Measurements from ENCODE around the gene SVOP.
"Not testable (repeated sequence)": the region's sequence is repeated elsewhere in the genome, so short reads cannot be mapped to it uniquely, and the experiment has no call there.

SVOP gene

DNA sequence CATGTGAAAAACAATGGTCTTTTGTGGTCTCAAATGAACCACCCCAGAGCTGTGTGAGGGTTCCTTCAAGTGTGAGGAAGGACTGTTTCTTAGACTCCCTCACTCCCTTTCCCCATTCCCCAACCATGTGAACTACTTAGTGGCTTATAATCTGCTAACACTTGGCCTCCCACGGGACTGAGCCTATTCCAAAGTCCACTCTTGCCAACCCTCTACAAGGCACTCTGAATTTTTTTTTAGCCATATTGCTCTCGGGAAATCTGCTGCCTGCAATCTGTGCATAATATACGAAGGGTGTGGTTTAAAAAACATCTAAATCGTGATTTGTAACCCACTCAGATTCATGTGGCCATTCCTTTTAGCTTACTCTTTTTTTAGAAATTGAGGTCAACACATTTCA lies 2.6 kb downstream of the SVOP start:
- Histone ChIP-seq H3K36me3 (ENCODE audit: control insufficient read depth, insufficient read depth, low read length) (no peaks in the 10 kb centered on the region), H3K27ac (ENCODE audit: low read depth, low read length) (no peak overlapping the region), H3K4me1 (ENCODE audit: control insufficient read depth, insufficient read depth, low read length) (no peaks in the 10 kb centered on the region), H3K9ac (ENCODE audit: low read length) (no peak overlapping the region), H3K27me3 (ENCODE audit: control insufficient read depth, insufficient read depth, low read length) (no peaks in the 10 kb centered on the region), H3K4me3 (ENCODE audit: low read length) (no peak overlapping the region)

DNA sequence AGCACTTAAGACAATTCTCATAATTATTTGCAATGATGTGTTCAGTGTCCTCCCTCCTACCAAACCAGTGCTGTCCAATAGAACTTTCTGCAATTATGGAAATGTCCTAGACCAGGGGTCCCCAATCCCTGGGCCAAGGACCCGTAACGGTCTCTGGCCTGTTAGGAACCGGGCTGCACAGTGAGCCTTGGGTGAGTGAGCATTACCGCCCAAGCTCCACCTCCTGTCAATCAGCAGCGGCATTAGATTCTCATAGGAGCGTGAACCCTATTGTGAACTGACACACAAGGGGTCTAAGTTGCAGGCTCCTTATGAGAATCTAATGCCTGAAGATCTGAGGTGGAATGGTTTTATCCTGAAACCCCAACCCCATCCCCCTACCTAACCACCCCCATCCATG lies 3.9 kb downstream of the SVOP start:
- Histone ChIP-seq H3K4me3 (ENCODE audit: low read length) (no peak overlapping the region), H3K9ac (ENCODE audit: low read length) (no peak overlapping the region), H3K27ac (ENCODE audit: low read depth, low read length) (no peak overlapping the region), H3K27me3 (ENCODE audit: control insufficient read depth, insufficient read depth, low read length) (no peaks in the 10 kb centered on the region), H3K36me3 (ENCODE audit: control insufficient read depth, insufficient read depth, low read length) (no peaks in the 10 kb centered on the region), H3K4me1 (ENCODE audit: control insufficient read depth, insufficient read depth, low read length) (no peaks in the 10 kb centered on the region)

DNA sequence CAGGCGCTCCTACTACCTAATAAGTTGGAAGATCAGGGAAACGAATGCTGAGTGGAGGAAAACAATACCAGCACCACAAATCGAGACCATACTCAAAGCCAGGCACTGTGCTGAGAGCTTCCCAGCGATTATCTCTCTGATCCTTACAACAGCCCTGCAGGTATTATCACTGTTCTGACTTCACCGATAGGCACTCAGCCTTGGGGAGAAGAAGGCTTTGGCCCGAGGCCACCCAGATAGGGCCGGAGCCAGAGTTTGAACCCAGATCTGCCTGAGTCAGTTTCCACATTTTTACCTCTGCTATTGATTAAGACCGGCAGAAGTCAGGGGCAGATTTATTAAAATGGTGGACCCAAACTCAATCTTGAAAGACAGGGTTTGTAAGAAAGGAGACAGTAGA lies 4.9 kb downstream of the SVOP start:
- no peak overlapping the region for H3K27ac ChIP-seq (ENCODE audit: low read depth, low read length)

DNA sequence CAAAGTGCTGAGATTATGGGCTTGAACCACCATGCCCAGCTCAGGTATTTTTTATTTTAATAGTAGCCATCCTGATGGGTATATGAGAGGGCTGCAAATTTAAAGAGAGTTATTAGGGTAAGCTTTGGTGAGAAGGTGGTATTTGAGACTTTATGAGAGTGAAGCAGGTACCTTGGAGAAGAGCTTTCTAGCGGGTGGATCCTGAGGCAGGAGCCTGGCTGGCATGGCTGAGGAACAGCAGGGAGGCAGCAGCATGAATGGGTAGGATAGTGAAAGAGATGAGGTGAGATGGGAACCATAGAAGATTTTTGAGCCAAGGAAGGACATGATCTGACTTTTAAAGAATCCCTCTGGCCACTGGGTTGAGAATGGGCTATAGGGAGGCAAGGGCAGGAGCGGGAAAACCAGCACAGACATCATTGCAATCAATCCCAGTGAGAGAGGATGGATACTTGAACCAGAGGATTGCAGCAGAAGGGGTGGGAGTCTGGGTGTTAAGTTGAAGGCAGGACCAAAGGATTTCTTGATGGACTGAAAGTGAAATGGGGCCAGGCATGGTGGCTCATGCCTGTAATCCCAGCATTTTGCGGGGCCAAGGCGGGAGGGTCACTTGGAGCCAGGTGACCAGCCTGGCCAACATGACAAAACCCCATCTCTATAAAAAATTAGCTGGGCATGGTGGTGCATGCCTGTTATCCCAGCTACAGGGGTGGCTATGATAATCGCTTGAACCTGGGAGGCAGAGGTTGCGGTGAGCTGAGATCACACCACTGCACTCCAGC lies 5.7 kb downstream of the SVOP start:
- H3K9ac ChIP-seq (ENCODE audit: low read length) = no peak overlapping the region
- no peaks in the 10 kb centered on the region for H3K27me3 ChIP-seq (ENCODE audit: control insufficient read depth, insufficient read depth, low read length)
- no peak overlapping the region for H3K27ac ChIP-seq (ENCODE audit: low read depth, low read length)
- no peak overlapping the region for H3K4me3 ChIP-seq (ENCODE audit: low read length)
- H3K4me1 ChIP-seq (ENCODE audit: control insufficient read depth, insufficient read depth, low read length) = no peaks in the 10 kb centered on the region
- no peaks in the 10 kb centered on the region for H3K36me3 ChIP-seq (ENCODE audit: control insufficient read depth, insufficient read depth, low read length)

More for the DNA sequence above, 4.9 kb downstream of the SVOP start:
- H3K9ac ChIP-seq (ENCODE audit: low read length) = no peak overlapping the region
- H3K4me1 ChIP-seq (ENCODE audit: control insufficient read depth, insufficient read depth, low read length) = no peaks in the 10 kb centered on the region
- no peaks in the 10 kb centered on the region for H3K36me3 ChIP-seq (ENCODE audit: control insufficient read depth, insufficient read depth, low read length)
- no peak overlapping the region for H3K4me3 ChIP-seq (ENCODE audit: low read length)
- no peaks in the 10 kb centered on the region for H3K27me3 ChIP-seq (ENCODE audit: control insufficient read depth, insufficient read depth, low read length)

DNA sequence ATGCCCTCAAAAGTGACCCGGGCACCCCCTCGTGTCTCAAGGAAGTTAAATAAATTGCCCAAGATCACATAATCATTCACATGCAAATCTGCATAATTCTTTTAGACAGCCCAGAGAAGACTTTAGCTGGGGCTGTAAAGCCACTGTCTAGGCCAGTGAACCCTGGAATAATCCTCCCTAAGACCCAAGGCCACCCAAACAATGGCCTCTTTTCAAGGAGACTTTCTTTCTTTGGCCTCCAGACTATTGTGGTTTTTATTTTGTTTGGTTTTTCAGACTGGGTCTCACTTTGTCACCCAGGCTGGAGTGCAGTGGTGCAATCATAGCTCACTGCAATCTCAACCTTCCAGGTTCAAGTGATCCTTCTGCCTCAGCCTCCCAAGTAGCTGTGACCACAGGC lies 10.6 kb downstream of the SVOP start:
- Histone ChIP-seq H3K36me3 (ENCODE audit: control insufficient read depth, insufficient read depth, low read length) (no peaks in the 10 kb centered on the region), H3K9ac (ENCODE audit: low read length) (no peak overlapping the region), H3K4me1 (ENCODE audit: control insufficient read depth, insufficient read depth, low read length) (no peaks in the 10 kb centered on the region), H3K4me3 (ENCODE audit: low read length) (no peak overlapping the region), H3K27me3 (ENCODE audit: control insufficient read depth, insufficient read depth, low read length) (no peaks in the 10 kb centered on the region), H3K27ac (ENCODE audit: low read depth, low read length) (no peak overlapping the region)

DNA sequence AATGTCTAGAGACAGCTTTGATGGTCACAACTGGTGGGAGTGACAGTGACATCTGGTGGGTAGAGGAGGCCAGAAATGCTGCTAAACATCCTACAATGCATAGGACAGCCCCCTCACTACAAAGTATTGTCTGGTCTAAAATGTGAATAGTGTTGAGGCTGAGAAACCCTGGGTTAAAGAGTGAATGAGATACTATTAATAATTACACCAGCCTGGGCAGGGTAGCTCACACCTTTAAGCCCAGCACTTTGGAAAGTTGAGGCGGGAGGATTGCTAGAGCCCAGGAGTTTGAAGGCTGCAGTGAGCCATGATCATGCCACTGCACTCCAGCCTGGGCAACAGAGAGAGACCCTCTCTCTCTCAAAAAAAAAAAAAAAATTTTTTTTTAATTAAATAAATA lies 11.1 kb downstream of the SVOP start:
- H3K9ac ChIP-seq (ENCODE audit: low read length) = no peak overlapping the region
- no peaks in the 10 kb centered on the region for H3K4me1 ChIP-seq (ENCODE audit: control insufficient read depth, insufficient read depth, low read length)
- no peak overlapping the region for H3K4me3 ChIP-seq (ENCODE audit: low read length)
- H3K36me3 ChIP-seq (ENCODE audit: control insufficient read depth, insufficient read depth, low read length) = no peaks in the 10 kb centered on the region
- H3K27ac ChIP-seq (ENCODE audit: low read depth, low read length) = no peak overlapping the region
- no peaks in the 10 kb centered on the region for H3K27me3 ChIP-seq (ENCODE audit: control insufficient read depth, insufficient read depth, low read length)

DNA sequence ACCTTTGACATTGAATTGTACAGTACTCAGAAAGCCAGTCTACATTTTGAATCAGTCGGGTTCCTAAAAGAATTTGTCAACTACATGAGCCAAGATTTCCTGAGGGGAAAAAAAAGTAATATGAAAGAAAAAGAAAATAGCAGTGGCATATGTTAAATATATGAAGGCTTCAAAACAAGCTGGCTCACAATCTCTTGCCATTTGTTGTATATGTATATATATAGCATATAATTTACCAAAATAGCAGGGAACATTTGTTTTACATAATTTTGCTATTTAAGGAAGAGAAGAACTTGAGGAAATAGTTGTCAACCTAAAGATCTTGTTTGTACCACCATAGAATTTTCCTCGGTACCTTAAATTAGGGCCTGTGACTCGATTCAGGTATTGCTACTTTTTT lies 16.9 kb downstream of the SVOP start:
- no peak overlapping the region for H3K27ac ChIP-seq (ENCODE audit: low read depth, low read length)
- H3K36me3 ChIP-seq (ENCODE audit: control insufficient read depth, insufficient read depth, low read length) = no peaks in the 10 kb centered on the region
- H3K4me1 ChIP-seq (ENCODE audit: control insufficient read depth, insufficient read depth, low read length) = no peaks in the 10 kb centered on the region
- no peaks in the 10 kb centered on the region for H3K27me3 ChIP-seq (ENCODE audit: control insufficient read depth, insufficient read depth, low read length)
- H3K9ac ChIP-seq (ENCODE audit: low read length) = no peak overlapping the region
- no peak overlapping the region for H3K4me3 ChIP-seq (ENCODE audit: low read length)

DNA sequence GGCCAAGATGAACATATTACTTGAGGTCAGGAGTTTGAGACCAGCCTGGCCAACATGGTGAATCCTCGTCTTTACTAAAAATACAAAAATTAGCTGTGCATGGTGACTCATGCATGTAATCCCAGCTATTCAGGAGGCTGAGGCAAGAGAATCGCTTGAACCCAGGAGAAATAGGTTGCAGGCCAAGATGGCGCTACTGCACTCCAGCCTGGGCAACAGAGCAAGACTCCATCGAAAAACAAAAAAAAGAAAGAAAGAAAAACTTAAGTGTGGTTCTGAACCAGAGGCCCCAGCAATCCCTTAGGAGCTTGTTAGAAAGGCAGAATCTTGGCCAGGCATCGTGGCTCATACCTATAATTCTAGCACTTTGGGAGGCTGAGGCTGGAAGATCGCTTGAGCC lies 24.5 kb downstream of the SVOP start:
- Histone ChIP-seq H3K4me3 (ENCODE audit: low read length) (no peak overlapping the region), H3K4me1 (ENCODE audit: control insufficient read depth, insufficient read depth, low read length) (no peaks in the 10 kb centered on the region), H3K27ac (ENCODE audit: low read depth, low read length) (no peak overlapping the region), H3K36me3 (ENCODE audit: control insufficient read depth, insufficient read depth, low read length) (no peaks in the 10 kb centered on the region), H3K27me3 (ENCODE audit: control insufficient read depth, insufficient read depth, low read length) (no peaks in the 10 kb centered on the region), H3K9ac (ENCODE audit: low read length) (no peak overlapping the region)

DNA sequence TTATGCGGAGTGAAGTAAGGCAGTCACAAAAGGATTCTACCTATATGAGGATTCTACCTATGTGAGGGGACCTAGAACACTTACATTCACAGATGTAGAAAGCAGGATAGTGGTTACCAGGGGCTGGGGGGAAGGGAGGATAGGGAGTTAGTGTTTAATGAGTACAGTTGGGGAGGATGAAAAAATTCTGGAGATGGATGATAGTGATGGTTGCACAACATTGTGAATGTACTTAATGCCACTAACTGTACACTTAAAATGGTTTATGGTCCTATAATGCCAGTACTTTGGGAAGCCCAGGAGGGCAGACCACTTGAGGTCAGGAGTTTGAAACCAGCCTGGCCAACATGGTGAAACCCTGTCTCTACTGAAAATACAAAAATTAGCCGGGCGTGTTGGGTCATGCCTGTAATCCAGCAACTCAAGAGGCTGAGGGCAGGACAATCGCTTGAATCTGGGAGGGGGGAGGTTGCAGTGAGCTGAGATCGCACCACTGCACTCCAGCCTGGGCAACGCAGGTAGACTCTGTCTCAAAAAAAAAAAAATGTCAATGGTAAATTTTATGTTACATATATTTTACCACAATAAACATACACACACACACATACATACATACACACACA lies 25.4 kb downstream of the SVOP start:
- Histone ChIP-seq H3K27me3 (ENCODE audit: control insufficient read depth, insufficient read depth, low read length) (no peaks in the 10 kb centered on the region), H3K9ac (ENCODE audit: low read length) (no peak overlapping the region), H3K27ac (ENCODE audit: low read depth, low read length) (no peak overlapping the region), H3K36me3 (ENCODE audit: control insufficient read depth, insufficient read depth, low read length) (no peaks in the 10 kb centered on the region), H3K4me3 (ENCODE audit: low read length) (no peak overlapping the region), H3K4me1 (ENCODE audit: control insufficient read depth, insufficient read depth, low read length) (no peaks in the 10 kb centered on the region)

DNA sequence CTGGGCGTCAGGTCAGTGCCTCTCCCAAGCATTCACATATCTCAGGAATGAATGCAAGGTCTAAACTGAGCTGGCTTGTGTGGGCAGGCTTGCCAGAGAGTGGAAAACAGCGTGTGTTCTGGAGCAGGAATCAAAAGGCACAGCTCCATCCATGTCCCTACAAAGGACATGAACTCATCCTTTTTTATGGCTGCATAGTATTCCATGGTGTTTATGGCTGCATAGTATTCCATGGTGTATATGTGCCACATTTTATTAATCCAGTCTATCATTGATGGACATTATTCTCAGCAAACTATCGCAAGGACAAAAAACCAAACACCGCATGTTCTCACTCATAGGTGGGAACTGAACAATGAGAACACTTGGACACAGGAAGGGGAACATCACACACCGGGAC lies 30.8 kb downstream of the SVOP start:
- not testable (repeated sequence) for H3K27ac ChIP-seq (ENCODE audit: low read depth, low read length); H3K4me3 ChIP-seq (ENCODE audit: low read length); H3K27me3 ChIP-seq (ENCODE audit: control insufficient read depth, insufficient read depth, low read length); H3K4me1 ChIP-seq (ENCODE audit: control insufficient read depth, insufficient read depth, low read length); H3K36me3 ChIP-seq (ENCODE audit: control insufficient read depth, insufficient read depth, low read length); H3K9ac ChIP-seq (ENCODE audit: low read length)

DNA sequence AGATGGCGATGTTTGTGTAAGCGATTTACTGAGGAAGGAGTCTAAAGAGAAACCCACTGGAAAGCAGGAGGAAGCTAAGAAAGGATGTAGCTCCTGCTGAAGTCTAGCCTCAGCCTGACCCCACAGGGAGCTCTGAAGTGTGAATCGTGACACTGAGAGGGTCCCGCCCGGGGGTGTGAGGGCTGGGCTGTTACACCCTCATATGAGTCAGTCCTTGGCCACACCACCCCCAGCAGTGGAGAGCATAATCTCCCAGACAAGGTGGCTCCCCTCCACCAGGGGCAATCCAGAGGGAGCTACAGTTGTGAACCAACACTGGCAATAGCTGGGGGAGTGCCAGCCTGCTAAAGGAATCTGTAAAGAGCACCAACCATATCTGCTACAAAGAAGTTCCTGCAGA lies 31.5 kb downstream of the SVOP start:
- Histone ChIP-seq H3K27ac (ENCODE audit: low read depth, low read length) (no peak overlapping the region), H3K4me3 (ENCODE audit: low read length) (no peak overlapping the region), H3K27me3 (ENCODE audit: control insufficient read depth, insufficient read depth, low read length) (no peaks in the 10 kb centered on the region), H3K9ac (ENCODE audit: low read length) (no peak overlapping the region), H3K36me3 (ENCODE audit: control insufficient read depth, insufficient read depth, low read length) (no peaks in the 10 kb centered on the region), H3K4me1 (ENCODE audit: control insufficient read depth, insufficient read depth, low read length) (no peaks in the 10 kb centered on the region)

DNA sequence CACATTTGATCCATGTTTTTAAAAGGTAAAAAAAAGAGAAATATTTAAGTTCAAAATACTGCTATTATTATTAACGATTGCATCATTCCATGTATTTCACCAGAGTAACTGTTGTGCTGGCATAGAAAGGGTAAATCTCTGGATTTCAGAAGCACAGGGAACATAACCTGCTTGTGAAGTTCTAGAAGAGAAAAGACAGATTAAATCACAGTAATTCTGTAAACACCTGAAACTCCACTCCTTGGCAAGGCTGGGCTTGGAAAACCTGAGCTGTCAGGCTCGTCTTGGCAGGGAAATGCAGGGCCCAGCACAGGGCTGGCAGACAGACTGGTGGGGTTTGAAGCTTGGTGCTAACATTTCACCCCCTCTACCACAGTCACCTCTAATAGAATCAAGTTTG lies 35.1 kb downstream of the SVOP start:
- Histone ChIP-seq H3K36me3 (ENCODE audit: control insufficient read depth, insufficient read depth, low read length) (no peaks in the 10 kb centered on the region), H3K4me1 (ENCODE audit: control insufficient read depth, insufficient read depth, low read length) (no peaks in the 10 kb centered on the region), H3K4me3 (ENCODE audit: low read length) (no peak overlapping the region), H3K9ac (ENCODE audit: low read length) (no peak overlapping the region), H3K27me3 (ENCODE audit: control insufficient read depth, insufficient read depth, low read length) (no peaks in the 10 kb centered on the region), H3K27ac (ENCODE audit: low read depth, low read length) (no peak overlapping the region)

DNA sequence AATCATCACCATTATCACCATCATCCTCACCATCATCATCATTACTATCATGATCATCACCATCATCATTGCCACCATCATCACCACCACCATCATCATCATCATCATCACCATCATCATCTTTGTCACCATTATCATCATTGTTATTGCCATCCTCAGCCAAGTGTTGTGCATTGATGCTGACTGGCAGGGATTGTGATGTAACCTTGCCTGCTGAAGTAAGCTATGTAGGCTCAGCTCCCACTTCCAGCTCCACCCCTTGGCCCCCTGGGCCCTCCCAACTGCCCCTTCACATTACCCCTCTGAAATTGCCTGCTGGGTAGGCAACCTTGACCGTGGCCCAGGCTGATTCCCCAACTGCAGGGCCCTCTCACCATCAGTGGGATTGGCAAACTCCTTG lies 37.6 kb downstream of the SVOP start:
- H3K4me3 ChIP-seq (ENCODE audit: low read length) = no peak overlapping the region
- no peak overlapping the region for H3K27ac ChIP-seq (ENCODE audit: low read depth, low read length)
- H3K27me3 ChIP-seq (ENCODE audit: control insufficient read depth, insufficient read depth, low read length) = no peaks in the 10 kb centered on the region
- no peaks in the 10 kb centered on the region for H3K4me1 ChIP-seq (ENCODE audit: control insufficient read depth, insufficient read depth, low read length)
- H3K9ac ChIP-seq (ENCODE audit: low read length) = no peak overlapping the region
- no peaks in the 10 kb centered on the region for H3K36me3 ChIP-seq (ENCODE audit: control insufficient read depth, insufficient read depth, low read length)

All from rectal smooth muscle tissue (tissue), 1 donor.